ENCODE data around the gene MCRS1. TPM values are rescaled to one million over a fixed set of nuclear protein-coding genes. Genes with fewer than 3 reads are reported as not detected.

Gene MCRS1
- total RNA-seq, 6 donors from 2014 or later = 39.6 to 85.9 (median 62.7) TPM

DNA sequence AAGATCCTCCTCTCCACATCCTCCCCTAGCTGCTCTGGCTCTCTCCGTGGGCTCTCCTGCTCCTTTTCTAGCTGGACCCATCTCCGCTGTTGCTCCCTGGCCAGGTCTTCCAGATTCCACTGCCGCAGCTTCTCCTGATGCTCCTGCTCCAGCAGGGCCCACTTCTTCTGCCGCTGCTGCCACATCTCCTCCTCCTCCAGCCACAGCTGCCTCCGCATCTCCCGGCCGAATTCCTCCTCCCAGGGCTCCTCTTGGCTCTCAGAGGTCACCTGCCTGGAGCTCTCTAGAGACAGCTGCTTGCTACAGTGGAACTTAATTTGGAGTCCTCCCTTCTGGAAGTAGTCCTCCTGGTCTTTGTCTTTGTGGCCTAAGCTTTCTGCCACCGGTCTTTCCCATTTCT is 32.0 kb upstream of the MCRS1 start:
- Histone ChIP-seq H3K36me3 (no peaks in the 10 kb centered on the region), H3K9me3 (no peaks in the 10 kb centered on the region), H3K4me1 (no peaks in the 10 kb centered on the region), H3K27me3 (no peaks in the 10 kb centered on the region), H3K27ac (no peak overlapping the region), H3K4me3 (no peak overlapping the region)
- no peak for TF ChIP-seq POLR2A (IDR thresholded peaks at IDR 0.05)
- no peak for TF ChIP-seq POLR2AphosphoS5 (IDR thresholded peaks at IDR 0.05)
- TF ChIP-seq, protein P1, sequence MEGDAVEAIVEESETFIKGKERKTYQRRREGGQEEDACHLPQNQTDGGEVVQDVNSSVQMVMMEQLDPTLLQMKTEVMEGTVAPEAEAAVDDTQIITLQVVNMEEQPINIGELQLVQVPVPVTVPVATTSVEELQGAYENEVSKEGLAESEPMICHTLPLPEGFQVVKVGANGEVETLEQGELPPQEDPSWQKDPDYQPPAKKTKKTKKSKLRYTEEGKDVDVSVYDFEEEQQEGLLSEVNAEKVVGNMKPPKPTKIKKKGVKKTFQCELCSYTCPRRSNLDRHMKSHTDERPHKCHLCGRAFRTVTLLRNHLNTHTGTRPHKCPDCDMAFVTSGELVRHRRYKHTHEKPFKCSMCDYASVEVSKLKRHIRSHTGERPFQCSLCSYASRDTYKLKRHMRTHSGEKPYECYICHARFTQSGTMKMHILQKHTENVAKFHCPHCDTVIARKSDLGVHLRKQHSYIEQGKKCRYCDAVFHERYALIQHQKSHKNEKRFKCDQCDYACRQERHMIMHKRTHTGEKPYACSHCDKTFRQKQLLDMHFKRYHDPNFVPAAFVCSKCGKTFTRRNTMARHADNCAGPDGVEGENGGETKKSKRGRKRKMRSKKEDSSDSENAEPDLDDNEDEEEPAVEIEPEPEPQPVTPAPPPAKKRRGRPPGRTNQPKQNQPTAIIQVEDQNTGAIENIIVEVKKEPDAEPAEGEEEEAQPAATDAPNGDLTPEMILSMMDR (IDR thresholded peaks at IDR 0.05) = no peak
- TF ChIP-seq EP300 (IDR thresholded peaks at IDR 0.05) = no peak
- no peak for DNase-seq
- ATAC-seq (ENCODE audit: low FRiP score in 2 of 2) = no peak
- WGBS, 2 donors = 99% methylated on average over 7 to 8 of the region's 8 CpGs

DNA sequence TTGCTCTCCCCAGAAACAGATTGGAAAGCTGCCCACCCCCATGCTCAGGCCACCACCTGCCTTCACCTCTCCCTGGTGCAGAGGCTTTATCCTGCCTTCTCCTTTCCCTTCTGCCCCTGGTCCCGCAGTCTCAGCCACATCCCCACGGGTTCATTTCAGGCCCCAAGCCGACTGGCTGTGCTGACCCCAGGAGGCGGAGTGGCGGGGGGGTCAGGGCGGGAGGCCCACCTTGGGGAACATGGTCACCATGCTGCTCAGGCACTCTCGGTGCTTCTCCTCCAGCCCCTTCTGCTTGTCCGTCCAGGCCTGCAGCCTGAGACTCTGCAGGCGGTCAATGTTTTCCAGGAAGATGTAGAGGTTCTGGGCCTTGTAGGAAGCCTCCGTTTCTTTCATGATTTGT is 30.6 kb upstream of the MCRS1 start:
- Histone ChIP-seq H3K27me3 (no peaks in the 10 kb centered on the region), H3K4me3 (no peak overlapping the region), H3K4me1 (no peaks in the 10 kb centered on the region), H3K36me3 (no peaks in the 10 kb centered on the region), H3K27ac (no peak overlapping the region), H3K9me3 (no peaks in the 10 kb centered on the region)
- 91 to 100% methylated on average over 4 to 10 of the region's 10 CpGs for WGBS, 2 donors
- peak in 1 of 2 donors; percentile 45 for DNase-seq
- no peak for TF ChIP-seq POLR2A (IDR thresholded peaks at IDR 0.05)
- TF ChIP-seq EP300 (IDR thresholded peaks at IDR 0.05) = no peak
- TF ChIP-seq POLR2AphosphoS5 (IDR thresholded peaks at IDR 0.05) = no peak
- TF ChIP-seq, protein P1 (IDR thresholded peaks at IDR 0.05) = no peak
- no peak for ATAC-seq (ENCODE audit: low FRiP score in 2 of 2)

DNA sequence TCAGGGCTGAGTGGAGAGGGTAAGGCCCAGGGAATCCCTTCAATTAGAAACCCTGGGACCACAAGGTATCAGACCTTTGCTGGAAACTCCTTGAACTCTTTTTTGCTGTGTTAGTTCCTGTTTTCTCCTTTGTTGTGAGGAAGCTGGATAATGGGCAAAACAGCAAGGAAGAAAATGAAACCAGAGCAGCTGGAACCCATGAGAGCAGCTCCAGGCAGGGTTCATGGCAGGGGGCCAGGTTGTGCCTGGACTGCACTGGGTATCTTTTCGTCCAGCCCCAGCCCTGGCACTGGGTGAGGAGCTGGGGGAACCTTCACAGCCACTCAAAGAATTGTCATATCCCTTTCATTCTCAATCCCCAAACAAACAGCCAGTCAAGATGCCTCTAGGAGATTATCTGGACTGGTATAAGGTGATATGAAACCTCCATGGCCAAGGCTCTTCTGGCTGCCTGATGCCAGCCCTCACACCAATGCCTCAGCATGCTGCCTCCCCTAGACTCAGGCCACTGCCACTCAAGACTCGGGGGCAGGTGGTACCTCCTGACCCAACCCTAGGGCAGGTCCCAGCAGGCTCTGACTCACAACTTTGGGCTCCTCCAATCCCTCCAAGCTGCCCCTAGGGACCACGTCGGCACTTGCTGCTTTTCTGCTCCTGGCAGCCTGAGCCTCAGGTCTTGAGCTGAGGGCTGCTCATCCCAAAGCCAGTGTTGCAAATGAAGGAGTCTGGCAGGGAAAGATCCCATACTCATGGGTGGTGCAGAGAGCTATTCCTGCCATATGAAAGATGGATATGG is 21.0 kb upstream of the MCRS1 start:
- DNase-seq (no peak), ATAC-seq (ENCODE audit: low FRiP score in 2 of 2) (no peak)
- H3K4me1 ChIP-seq = no peaks in the 10 kb centered on the region
- H3K9me3 ChIP-seq = no peaks in the 10 kb centered on the region
- no peak overlapping the region for H3K4me3 ChIP-seq
- 71 to 73% methylated on average over 3 of the region's 4 CpGs for WGBS, 2 donors
- peaks cover 0 to 3% (median 0%) of the 10 kb centered on the region in 4 donors for H3K36me3 ChIP-seq
- no peak overlapping the region for H3K27ac ChIP-seq
- no peaks in the 10 kb centered on the region for H3K27me3 ChIP-seq
- TF ChIP-seq EP300 (IDR thresholded peaks at IDR 0.05) (no peak), POLR2A (IDR thresholded peaks at IDR 0.05) (no peak), POLR2AphosphoS5 (IDR thresholded peaks at IDR 0.05) (no peak)
- TF ChIP-seq, protein P1 (IDR thresholded peaks at IDR 0.05) = no peak

DNA sequence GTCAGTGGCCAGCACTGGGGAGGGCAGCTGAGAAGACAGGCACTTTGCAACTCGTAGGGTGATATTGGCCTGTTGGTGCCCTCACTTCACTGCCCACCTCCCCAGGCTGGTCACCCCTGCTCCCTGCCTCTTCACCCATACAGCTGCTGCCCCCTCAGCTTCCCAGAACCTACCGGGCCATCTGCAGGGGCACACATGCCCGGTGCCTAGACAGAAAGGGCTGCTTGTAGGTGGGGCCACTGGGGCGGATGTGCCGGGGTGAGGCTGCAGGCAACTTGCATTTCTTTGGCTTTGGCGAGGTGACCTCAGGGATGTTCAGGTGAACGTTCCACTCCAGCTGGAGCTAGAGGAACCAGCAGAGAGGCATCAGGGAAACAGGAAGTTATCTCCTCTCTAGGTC is 20.3 kb upstream of the MCRS1 start:
- ATAC-seq (ENCODE audit: low FRiP score in 2 of 2) (no peak), DNase-seq (no peak)
- Histone ChIP-seq H3K27ac (no peak overlapping the region), H3K27me3 (no peaks in the 10 kb centered on the region), H3K4me1 (no peaks in the 10 kb centered on the region), H3K36me3 (peaks cover 0 to 4% (median 1%) of the 10 kb centered on the region in 4 donors), H3K9me3 (no peaks in the 10 kb centered on the region), H3K4me3 (no peak overlapping the region)
- TF ChIP-seq, protein P1 (IDR thresholded peaks at IDR 0.05) = no peak
- TF ChIP-seq EP300 (IDR thresholded peaks at IDR 0.05) (no peak), POLR2AphosphoS5 (IDR thresholded peaks at IDR 0.05) (no peak), POLR2A (IDR thresholded peaks at IDR 0.05) (no peak)
- WGBS, 2 donors = 82 to 84% methylated on average over 3 to 7 of the region's 7 CpGs

Data from upper lobe of left lung (tissue), 6 donors.